ENCODE results near the gene LAMA2. TPM values are rescaled to one million over a fixed set of nuclear protein-coding genes. Genes with fewer than 3 reads are reported as not detected.

Gene LAMA2
- total and polyA plus RNA-seq, 4 donors: 23.9 to 172 (median 78.5) TPM

DNA sequence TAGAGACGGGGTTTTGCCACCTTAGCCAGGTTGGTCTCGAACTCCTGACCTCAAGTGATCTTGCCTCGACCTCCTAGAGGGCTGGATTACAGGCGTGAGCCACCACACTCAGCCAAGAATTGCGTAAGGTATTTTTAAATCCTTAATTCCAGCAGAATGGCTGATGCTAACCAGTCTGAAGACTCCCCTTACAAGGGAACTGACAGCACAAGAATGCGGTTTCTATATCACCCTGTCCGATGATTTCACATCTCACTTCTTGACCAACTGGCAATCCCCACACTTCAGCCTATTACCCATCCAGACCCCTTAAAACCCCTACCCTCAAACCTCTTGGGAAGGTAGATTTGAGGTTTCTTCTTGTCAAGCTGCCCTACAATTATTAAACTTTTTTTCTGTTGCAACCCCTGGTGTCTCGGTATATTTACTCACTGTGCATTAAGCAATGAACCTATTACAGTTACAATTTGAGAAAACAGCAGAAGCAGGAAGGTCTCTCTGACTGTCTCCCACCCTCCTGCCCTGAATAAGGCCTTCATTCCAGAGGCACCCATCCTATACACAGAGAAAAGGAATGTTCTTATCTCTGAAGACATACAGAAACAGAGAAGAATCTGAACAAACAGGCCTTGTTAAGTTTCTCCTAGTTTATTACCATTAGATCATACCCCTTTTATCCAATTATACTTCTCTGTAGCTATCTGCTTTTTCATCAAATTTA lies 662.1 kb downstream of the LAMA2 start:
- Histone ChIP-seq H3K9me3 (ENCODE audit: control insufficient read depth, insufficient read depth, low read length) (no peaks in the 10 kb centered on the region), H3K4me1 (ENCODE audit: control insufficient read depth, insufficient read depth, low read length) (no peaks in the 10 kb centered on the region), H3K27me3 (ENCODE audit: control insufficient read depth, insufficient read depth, low read length) (no peaks in the 10 kb centered on the region), H3K4me3 (ENCODE audit: low read depth, low read length) (no peak overlapping the region), H3K36me3 (ENCODE audit: control insufficient read depth, insufficient read depth, low read length) (no peaks in the 10 kb centered on the region), H3K27ac (ENCODE audit: low read depth, low read length) (no peak overlapping the region)
- 95% methylated on average over 8 of the region's 8 CpGs for WGBS (ENCODE audit: insufficient coverage)
- no peak for DNase-seq (ENCODE audit: low read depth in 4 of 6, low spot score in 6 of 6)

GRCh38 chr6:129546702-129547101 lies 663.8 kb downstream of the LAMA2 start:
- Histone ChIP-seq H3K27ac (ENCODE audit: low read depth, low read length) (no peak overlapping the region), H3K4me3 (ENCODE audit: low read depth, low read length) (no peak overlapping the region), H3K9me3 (ENCODE audit: control insufficient read depth, insufficient read depth, low read length) (no peaks in the 10 kb centered on the region), H3K27me3 (ENCODE audit: control insufficient read depth, insufficient read depth, low read length) (no peaks in the 10 kb centered on the region), H3K36me3 (ENCODE audit: control insufficient read depth, insufficient read depth, low read length) (no peaks in the 10 kb centered on the region), H3K4me1 (ENCODE audit: control insufficient read depth, insufficient read depth, low read length) (no peaks in the 10 kb centered on the region)
- WGBS (ENCODE audit: insufficient coverage): no CpG with 5 or more reads among the region's 4 CpGs
- peak in 1 of 6 donors; percentile 70 for DNase-seq (ENCODE audit: low read depth in 4 of 6, low spot score in 6 of 6)

DNA sequence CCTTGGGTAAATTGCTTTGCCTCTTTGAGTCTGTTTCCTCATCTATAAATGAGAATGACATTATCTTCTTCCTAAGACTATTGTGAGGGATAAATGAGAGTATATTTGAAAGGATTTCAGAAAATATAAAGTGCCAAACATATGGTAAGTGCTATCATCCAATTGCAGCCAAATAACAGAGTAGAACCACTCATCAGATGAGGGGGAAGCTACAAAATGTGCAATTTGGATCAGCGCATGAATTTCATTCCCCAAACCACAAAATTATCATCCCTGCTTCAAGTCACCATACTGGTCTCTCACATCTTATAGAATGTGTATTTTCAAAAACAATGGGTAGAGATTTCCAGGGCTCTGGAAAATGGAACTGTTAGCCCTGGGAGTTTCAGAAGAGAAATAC lies 668.5 kb downstream of the LAMA2 start:
- no peaks in the 10 kb centered on the region for H3K4me1 ChIP-seq (ENCODE audit: control insufficient read depth, insufficient read depth, low read length)
- peak in 1 of 6 donors; percentile 52 for DNase-seq (ENCODE audit: low read depth in 4 of 6, low spot score in 6 of 6)
- WGBS (ENCODE audit: insufficient coverage): no CpG with 5 or more reads among the region's 1 CpG

GRCh38 chr6:129552413-129552812 lies 669.5 kb downstream of the LAMA2 start:
- Histone ChIP-seq H3K9me3 (ENCODE audit: control insufficient read depth, insufficient read depth, low read length) (no peaks in the 10 kb centered on the region), H3K4me1 (ENCODE audit: control insufficient read depth, insufficient read depth, low read length) (no peaks in the 10 kb centered on the region), H3K27ac (ENCODE audit: low read depth, low read length) (no peak overlapping the region), H3K4me3 (ENCODE audit: low read depth, low read length) (no peak overlapping the region), H3K27me3 (ENCODE audit: control insufficient read depth, insufficient read depth, low read length) (no peaks in the 10 kb centered on the region), H3K36me3 (ENCODE audit: control insufficient read depth, insufficient read depth, low read length) (no peaks in the 10 kb centered on the region)
- WGBS (ENCODE audit: insufficient coverage): 76% methylated on average over 2 of the region's 2 CpGs
- DNase-seq (ENCODE audit: low read depth in 4 of 6, low spot score in 6 of 6): no peak

More for the DNA sequence above, 668.5 kb downstream of the LAMA2 start:
- Histone ChIP-seq H3K9me3 (ENCODE audit: control insufficient read depth, insufficient read depth, low read length) (no peaks in the 10 kb centered on the region), H3K27ac (ENCODE audit: low read depth, low read length) (no peak overlapping the region), H3K27me3 (ENCODE audit: control insufficient read depth, insufficient read depth, low read length) (no peaks in the 10 kb centered on the region), H3K4me3 (ENCODE audit: low read depth, low read length) (no peak overlapping the region), H3K36me3 (ENCODE audit: control insufficient read depth, insufficient read depth, low read length) (no peaks in the 10 kb centered on the region)

DNA sequence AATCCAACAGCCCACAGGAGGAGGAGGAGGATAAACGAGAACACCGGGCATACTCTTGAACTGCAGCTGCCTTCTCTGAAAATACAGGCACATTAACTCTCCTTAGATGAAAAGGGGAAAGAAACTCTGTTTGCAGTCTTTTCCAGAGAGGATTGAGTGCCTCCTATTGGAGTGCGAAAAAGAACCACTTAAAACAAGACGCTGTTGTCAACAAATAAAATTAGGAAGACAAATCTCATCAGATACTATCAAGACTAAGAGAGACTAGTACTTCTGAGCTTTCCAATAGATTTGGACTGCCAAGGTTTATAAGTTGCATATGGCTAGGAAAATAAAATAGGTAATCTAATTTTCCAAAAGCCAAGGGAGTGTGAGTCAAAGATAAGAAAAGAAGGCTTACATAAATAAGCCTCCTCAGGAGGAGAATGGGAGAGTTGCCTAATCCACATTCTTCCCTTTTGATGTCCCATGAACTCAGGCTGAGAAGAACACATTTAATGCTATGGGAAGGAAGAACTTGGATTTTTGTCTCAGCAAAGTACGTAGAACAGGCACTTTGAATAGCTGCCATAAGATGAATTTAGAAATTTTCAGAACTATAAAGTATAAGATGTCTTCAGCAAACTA lies 672.4 kb downstream of the LAMA2 start:
- Histone ChIP-seq H3K4me1 (ENCODE audit: control insufficient read depth, insufficient read depth, low read length) (no peaks in the 10 kb centered on the region), H3K36me3 (ENCODE audit: control insufficient read depth, insufficient read depth, low read length) (no peaks in the 10 kb centered on the region), H3K27me3 (ENCODE audit: control insufficient read depth, insufficient read depth, low read length) (no peaks in the 10 kb centered on the region), H3K4me3 (ENCODE audit: low read depth, low read length) (no peak overlapping the region), H3K27ac (ENCODE audit: low read depth, low read length) (peak overlapping the region; percentile 8), H3K9me3 (ENCODE audit: control insufficient read depth, insufficient read depth, low read length) (no peaks in the 10 kb centered on the region)
- no CpG with 5 or more reads among the region's 5 CpGs for WGBS (ENCODE audit: insufficient coverage)
- DNase-seq (ENCODE audit: low read depth in 4 of 6, low spot score in 6 of 6): peak in 1 of 6 donors; percentile 31

- no CpG with 5 or more reads among the region's 1 CpG for WGBS (ENCODE audit: insufficient coverage)
- Histone ChIP-seq H3K4me3 (ENCODE audit: low read depth, low read length) (no peak overlapping the region), H3K27me3 (ENCODE audit: control insufficient read depth, insufficient read depth, low read length) (no peaks in the 10 kb centered on the region), H3K27ac (ENCODE audit: low read depth, low read length) (no peak overlapping the region), H3K36me3 (ENCODE audit: control insufficient read depth, insufficient read depth, low read length) (no peaks in the 10 kb centered on the region), H3K9me3 (ENCODE audit: control insufficient read depth, insufficient read depth, low read length) (peaks cover 2% of the 10 kb centered on the region), H3K4me1 (ENCODE audit: control insufficient read depth, insufficient read depth, low read length) (no peaks in the 10 kb centered on the region)
- DNase-seq (ENCODE audit: low read depth in 4 of 6, low spot score in 6 of 6): no peak
Observed at GRCh38 chr6:129558248-129558647, 675.3 kb downstream of the LAMA2 start.

DNA sequence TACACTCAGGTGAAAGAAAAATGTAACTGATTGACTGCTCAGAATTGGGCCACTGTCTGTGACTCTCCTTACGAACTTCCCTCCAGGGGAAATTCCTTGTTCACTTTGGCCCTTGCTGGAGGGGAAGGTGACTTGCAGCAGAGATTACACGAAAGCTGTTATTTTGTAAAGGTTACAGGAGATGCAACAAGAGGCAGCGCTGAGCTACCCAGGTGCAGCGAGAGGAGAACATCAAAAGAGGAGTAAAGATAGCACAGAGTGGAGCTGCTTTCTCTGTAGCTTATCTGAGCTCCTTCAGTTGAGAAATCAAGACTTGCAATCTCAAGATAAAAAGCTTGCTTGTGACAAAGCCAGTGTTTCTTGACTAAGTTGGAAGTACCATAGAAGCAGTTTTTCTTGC lies 682.4 kb downstream of the LAMA2 start:
- H3K27me3 ChIP-seq (ENCODE audit: control insufficient read depth, insufficient read depth, low read length): no peaks in the 10 kb centered on the region
- H3K36me3 ChIP-seq (ENCODE audit: control insufficient read depth, insufficient read depth, low read length): no peaks in the 10 kb centered on the region
- no peak for DNase-seq (ENCODE audit: low read depth in 4 of 6, low spot score in 6 of 6)
- H3K9me3 ChIP-seq (ENCODE audit: control insufficient read depth, insufficient read depth, low read length): peaks cover 2% of the 10 kb centered on the region
- no peak overlapping the region for H3K4me3 ChIP-seq (ENCODE audit: low read depth, low read length)
- H3K4me1 ChIP-seq (ENCODE audit: control insufficient read depth, insufficient read depth, low read length): no peaks in the 10 kb centered on the region
- no peak overlapping the region for H3K27ac ChIP-seq (ENCODE audit: low read depth, low read length)
- WGBS (ENCODE audit: insufficient coverage): 79% methylated on average over 3 of the region's 4 CpGs

DNA sequence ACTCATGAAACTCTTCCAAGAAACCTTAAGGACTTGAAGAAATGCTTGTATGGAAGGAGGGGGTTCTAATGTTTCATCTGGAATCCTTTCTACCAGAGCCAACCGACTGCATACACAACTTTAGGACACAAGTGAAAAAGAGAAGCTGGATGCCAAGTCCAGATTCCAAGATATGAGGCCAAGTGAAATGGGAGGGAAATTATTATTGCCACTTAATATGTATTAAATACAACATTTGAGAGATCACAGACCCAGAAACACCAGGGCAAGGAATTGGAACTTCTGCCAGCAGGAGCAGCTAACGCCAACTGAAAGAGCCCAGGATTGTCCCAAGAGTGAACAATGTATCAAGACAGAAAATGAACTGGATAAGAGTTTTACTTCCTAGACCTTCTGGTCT lies 682.9 kb downstream of the LAMA2 start:
- H3K27ac ChIP-seq (ENCODE audit: low read depth, low read length): no peak overlapping the region

More for the DNA sequence above, 682.9 kb downstream of the LAMA2 start:
- H3K27me3 ChIP-seq (ENCODE audit: control insufficient read depth, insufficient read depth, low read length): no peaks in the 10 kb centered on the region
- H3K4me3 ChIP-seq (ENCODE audit: low read depth, low read length): no peak overlapping the region
- no peak for DNase-seq (ENCODE audit: low read depth in 4 of 6, low spot score in 6 of 6)
- no peaks in the 10 kb centered on the region for H3K36me3 ChIP-seq (ENCODE audit: control insufficient read depth, insufficient read depth, low read length)
- H3K4me1 ChIP-seq (ENCODE audit: control insufficient read depth, insufficient read depth, low read length): no peaks in the 10 kb centered on the region
- WGBS (ENCODE audit: insufficient coverage): 71% methylated on average over 1 of the region's 2 CpGs
- H3K9me3 ChIP-seq (ENCODE audit: control insufficient read depth, insufficient read depth, low read length): no peaks in the 10 kb centered on the region
